ENCODE results near the gene MYO15A.

MYO15A gene

GRCh38 chr17:18076936-18077335 is 31.6 kb upstream of the MYO15A start:
- TF ChIP-seq, protein P1, sequence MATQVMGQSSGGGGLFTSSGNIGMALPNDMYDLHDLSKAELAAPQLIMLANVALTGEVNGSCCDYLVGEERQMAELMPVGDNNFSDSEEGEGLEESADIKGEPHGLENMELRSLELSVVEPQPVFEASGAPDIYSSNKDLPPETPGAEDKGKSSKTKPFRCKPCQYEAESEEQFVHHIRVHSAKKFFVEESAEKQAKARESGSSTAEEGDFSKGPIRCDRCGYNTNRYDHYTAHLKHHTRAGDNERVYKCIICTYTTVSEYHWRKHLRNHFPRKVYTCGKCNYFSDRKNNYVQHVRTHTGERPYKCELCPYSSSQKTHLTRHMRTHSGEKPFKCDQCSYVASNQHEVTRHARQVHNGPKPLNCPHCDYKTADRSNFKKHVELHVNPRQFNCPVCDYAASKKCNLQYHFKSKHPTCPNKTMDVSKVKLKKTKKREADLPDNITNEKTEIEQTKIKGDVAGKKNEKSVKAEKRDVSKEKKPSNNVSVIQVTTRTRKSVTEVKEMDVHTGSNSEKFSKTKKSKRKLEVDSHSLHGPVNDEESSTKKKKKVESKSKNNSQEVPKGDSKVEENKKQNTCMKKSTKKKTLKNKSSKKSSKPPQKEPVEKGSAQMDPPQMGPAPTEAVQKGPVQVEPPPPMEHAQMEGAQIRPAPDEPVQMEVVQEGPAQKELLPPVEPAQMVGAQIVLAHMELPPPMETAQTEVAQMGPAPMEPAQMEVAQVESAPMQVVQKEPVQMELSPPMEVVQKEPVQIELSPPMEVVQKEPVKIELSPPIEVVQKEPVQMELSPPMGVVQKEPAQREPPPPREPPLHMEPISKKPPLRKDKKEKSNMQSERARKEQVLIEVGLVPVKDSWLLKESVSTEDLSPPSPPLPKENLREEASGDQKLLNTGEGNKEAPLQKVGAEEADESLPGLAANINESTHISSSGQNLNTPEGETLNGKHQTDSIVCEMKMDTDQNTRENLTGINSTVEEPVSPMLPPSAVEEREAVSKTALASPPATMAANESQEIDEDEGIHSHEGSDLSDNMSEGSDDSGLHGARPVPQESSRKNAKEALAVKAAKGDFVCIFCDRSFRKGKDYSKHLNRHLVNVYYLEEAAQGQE (IDR thresholded peaks at IDR 0.05; ENCODE audit: insufficient read depth in 1 of 2, low read depth in 2 of 2, low read length in 2 of 2), result no peak
- no peak for TF ChIP-seq FOXP2 (optimal IDR thresholded peaks at IDR 0.05; ENCODE audit: borderline replicate concordance, extremely low read depth, extremely low read length, insufficient read depth)
- no peak for TF ChIP-seq SIN3A (IDR thresholded peaks at IDR 0.05; ENCODE audit: borderline replicate concordance, insufficient read depth, low read length)
- TF ChIP-seq TAF1 (IDR thresholded peaks at IDR 0.05; ENCODE audit: borderline replicate concordance, insufficient read depth, low read length), result no peak
- no peak for TF ChIP-seq POLR2AphosphoS5 (IDR thresholded peaks at IDR 0.05; ENCODE audit: low read depth, low read length)

DNA sequence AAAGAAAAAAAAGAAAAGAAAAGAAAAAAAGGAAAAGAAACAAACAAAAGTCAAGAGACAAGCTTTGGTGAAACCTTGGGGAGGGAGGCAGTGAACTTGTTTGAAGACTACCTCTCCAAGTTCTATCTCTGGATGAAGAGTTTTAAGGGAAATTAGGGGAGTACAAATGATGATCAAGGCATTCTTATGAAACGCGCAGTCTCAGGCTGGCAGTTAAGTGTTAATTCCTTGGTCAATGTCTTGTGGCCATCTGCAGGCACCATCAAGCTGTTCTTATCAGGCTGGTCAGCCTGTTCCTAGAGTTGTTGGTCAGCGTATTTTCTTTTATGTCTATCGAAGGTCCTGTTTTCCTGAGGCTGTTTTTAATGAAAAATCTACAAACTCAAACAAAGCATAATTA is 29.0 kb upstream of the MYO15A start:
- TF ChIP-seq SIN3A (IDR thresholded peaks at IDR 0.05; ENCODE audit: borderline replicate concordance, insufficient read depth, low read length) (no peak), FOXP2 (optimal IDR thresholded peaks at IDR 0.05; ENCODE audit: borderline replicate concordance, extremely low read depth, extremely low read length, insufficient read depth) (no peak), TAF1 (IDR thresholded peaks at IDR 0.05; ENCODE audit: borderline replicate concordance, insufficient read depth, low read length) (no peak)
- TF ChIP-seq, protein P1 (IDR thresholded peaks at IDR 0.05; ENCODE audit: insufficient read depth in 1 of 2, low read depth in 2 of 2, low read length in 2 of 2), result no peak

GRCh38 chr17:18084256-18084655 is 24.3 kb upstream of the MYO15A start:
- no peak for TF ChIP-seq FOXP2 (optimal IDR thresholded peaks at IDR 0.05; ENCODE audit: borderline replicate concordance, extremely low read depth, extremely low read length, insufficient read depth)
- no peak for TF ChIP-seq SIN3A (IDR thresholded peaks at IDR 0.05; ENCODE audit: borderline replicate concordance, insufficient read depth, low read length)
- no peak for TF ChIP-seq POLR2AphosphoS5 (IDR thresholded peaks at IDR 0.05; ENCODE audit: low read depth, low read length)
- TF ChIP-seq, protein P1 (IDR thresholded peaks at IDR 0.05; ENCODE audit: insufficient read depth in 1 of 2, low read depth in 2 of 2, low read length in 2 of 2), result no peak
- TF ChIP-seq TAF1 (IDR thresholded peaks at IDR 0.05; ENCODE audit: borderline replicate concordance, insufficient read depth, low read length), result no peak

DNA sequence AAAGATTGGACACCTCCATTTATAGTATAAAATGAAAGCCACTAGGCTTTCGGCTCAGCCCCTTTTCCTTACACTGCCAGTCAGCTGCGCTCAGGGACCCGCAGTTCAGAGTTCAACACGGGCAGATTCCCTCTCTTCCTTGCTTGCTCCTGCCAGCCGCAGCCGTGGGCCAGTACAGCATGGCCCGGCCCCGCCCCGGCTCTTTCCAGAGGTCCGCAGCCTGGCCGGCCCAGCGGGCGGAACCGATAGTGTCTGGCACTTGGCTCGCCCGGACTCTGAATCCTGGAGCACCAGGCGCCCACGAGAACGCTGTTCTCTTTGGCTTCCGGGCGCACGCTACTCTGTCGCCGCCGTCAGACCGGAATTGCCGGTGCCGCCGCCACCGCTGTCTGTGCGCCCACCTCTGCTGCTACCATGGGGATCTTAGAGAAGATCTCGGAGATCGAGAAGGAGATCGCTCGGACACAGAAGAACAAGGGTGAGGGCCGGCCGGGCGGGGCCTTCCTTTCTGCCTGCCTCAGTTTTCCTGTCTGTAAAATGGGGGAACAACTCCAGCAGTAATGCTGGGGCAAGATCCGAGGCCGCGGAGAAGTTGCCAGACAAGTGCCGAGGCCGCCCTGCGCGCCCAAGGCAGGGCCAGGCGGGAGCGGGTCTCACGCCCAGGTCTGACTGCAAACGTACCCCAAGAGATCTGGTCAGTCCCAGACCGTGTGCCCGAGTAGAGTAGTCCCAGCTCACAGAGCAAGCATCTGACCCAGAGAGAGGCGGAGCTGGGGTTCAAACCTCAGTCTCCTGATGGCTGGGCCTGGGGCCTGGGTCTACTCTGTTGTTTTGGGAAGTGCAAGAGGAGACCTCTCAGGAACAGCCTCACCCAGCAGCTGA is 20.7 kb upstream of the MYO15A start, which contains the start of gene DRG2:
Gene DRG2, plus strand, starts transcription at position 339 of the 882 bp plus-strand sequence. Its CDS starts 76 bp downstream, at position 415.
- TF ChIP-seq POLR2AphosphoS5 (IDR thresholded peaks at IDR 0.05; ENCODE audit: low read depth, low read length) (peak; percentile 89), TAF1 (IDR thresholded peaks at IDR 0.05; ENCODE audit: borderline replicate concordance, insufficient read depth, low read length) (peak; percentile 98), FOXP2 (optimal IDR thresholded peaks at IDR 0.05; ENCODE audit: borderline replicate concordance, extremely low read depth, extremely low read length, insufficient read depth) (peak; percentile 90), SIN3A (IDR thresholded peaks at IDR 0.05; ENCODE audit: borderline replicate concordance, insufficient read depth, low read length) (peak; percentile 93; the same call in 1 of the 2 replicates)
- TF ChIP-seq, protein P1 (IDR thresholded peaks at IDR 0.05; ENCODE audit: insufficient read depth in 1 of 2, low read depth in 2 of 2, low read length in 2 of 2), result 0 out of 4 replicates have a peak, but pooled peaks of 1 of the 2 experiments have one; percentile 27

All from PFSK-1 (cell line).